Esophagus muscularis mucosa (tissue), 3 donors: ENCODE results near the gene CTSD.

Source experiments
- POLR2A ChIP-seq: fragments of 450-650 bp; IDR thresholded peaks from one replicate; pipeline ENCODE4 v1.6.1; 2017; ENCODE audit warnings: antibody characterized with exemption, moderate library complexity, mild to moderate bottlenecking, low read depth
- POLR2AphosphoS5 ChIP-seq, 2 donors: sonication (generic); formaldehyde crosslinking; IDR thresholded peaks; one replicate each; pipeline ENCODE4 v1.6.1; 2017; ENCODE audit warnings: antibody characterized with exemption in 2 of 2
- TF ChIP-seq, protein P1 (sequence below), 3 experiments: fragments of 200-600 bp in 2 of 3; fragments of 450-650 bp in 1 of 3; sonication (generic) in 2 of 3; IDR thresholded peaks; one replicate each; pipeline ENCODE4 v1.5.1; 2017 to 2019; ENCODE audit warnings: antibody characterized with exemption in 3 of 3, mild to moderate bottlenecking in 2 of 3, moderate library complexity in 1 of 3

DNA sequence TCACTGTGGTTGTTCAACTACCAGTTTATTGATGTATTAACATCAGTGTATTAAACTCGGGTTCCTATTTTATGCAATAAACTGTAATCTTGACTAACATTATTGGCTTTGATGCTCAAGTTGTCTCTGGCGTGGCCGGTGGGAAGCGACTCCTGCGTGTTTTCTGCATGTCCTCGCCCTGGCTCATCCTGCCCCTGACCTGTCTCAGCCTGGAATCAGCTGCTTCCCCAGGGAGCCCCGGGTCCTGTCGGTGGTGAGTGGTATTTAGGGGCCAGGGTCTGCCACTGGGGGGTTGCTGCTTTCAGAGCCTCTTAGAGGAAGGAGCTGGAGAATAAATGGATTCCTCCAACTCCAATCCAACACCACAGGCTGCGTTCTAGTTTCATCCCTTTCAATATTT, 35.9 kb downstream of the CTSD start:
- no peak for TF ChIP-seq POLR2AphosphoS5 (IDR thresholded peaks at IDR 0.05)
- TF ChIP-seq, protein P1, sequence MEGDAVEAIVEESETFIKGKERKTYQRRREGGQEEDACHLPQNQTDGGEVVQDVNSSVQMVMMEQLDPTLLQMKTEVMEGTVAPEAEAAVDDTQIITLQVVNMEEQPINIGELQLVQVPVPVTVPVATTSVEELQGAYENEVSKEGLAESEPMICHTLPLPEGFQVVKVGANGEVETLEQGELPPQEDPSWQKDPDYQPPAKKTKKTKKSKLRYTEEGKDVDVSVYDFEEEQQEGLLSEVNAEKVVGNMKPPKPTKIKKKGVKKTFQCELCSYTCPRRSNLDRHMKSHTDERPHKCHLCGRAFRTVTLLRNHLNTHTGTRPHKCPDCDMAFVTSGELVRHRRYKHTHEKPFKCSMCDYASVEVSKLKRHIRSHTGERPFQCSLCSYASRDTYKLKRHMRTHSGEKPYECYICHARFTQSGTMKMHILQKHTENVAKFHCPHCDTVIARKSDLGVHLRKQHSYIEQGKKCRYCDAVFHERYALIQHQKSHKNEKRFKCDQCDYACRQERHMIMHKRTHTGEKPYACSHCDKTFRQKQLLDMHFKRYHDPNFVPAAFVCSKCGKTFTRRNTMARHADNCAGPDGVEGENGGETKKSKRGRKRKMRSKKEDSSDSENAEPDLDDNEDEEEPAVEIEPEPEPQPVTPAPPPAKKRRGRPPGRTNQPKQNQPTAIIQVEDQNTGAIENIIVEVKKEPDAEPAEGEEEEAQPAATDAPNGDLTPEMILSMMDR (IDR thresholded peaks at IDR 0.05): no peak
- no peak for TF ChIP-seq POLR2A
